ENCODE data around the gene SLC7A4.
"Not testable (repeated sequence)": the region's sequence is repeated elsewhere in the genome, so short reads cannot be mapped to it uniquely, and the experiment has no call there.

SLC7A4 gene

DNA sequence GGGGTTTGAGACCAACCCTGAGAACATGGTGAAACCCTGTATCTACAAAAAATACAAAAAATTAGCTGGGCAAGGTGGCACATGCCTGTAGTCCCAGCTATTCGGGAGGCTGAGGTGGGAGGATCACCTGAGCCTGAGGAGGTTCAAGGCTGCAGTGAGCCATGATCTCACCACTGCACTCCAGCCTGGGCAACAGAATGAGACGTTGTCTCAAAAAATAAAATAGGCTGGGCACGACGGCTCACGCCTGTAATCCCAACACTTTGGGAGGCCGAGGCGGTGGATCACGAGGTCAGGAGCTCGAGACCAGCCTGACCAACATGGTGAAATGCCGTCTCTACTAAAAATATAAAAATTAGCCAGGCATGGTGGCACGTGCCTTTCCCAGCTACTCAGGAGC lies 32.1 kb upstream of the SLC7A4 start:
- not testable (repeated sequence) for DNase-seq (ENCODE audit: low read depth in 2 of 2)

DNA sequence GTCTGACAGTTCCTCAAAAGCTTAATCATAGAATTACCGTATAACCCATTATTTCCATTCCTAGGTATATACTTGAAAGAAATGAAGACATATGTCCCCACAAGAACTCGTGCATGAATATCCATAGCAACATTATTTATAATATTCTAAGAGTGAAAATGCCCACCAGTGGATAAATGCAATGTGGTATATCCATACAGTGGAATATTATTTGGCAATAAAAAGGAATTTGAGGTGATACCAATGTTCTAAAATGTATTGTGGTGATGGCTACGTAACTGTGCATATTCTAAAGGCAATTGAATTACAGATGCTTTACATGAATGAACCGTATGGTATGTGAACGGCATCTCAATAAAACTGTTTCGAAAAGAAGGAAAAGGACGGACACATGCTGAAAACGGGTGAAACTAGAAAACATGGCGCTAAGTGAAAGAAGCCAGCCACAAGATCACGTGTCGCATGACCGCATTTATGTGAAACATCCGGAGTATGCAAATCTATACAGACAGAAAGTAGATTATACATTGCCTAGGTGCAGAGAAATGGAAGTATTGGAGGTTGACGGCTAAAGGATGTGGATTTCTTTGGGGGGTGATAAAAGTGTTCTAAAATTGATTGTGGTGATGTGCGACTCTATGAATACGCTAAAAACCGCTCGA lies 29.4 kb upstream of the SLC7A4 start:
- DNase-seq (ENCODE audit: low read depth in 2 of 2), result not testable (repeated sequence)

DNA sequence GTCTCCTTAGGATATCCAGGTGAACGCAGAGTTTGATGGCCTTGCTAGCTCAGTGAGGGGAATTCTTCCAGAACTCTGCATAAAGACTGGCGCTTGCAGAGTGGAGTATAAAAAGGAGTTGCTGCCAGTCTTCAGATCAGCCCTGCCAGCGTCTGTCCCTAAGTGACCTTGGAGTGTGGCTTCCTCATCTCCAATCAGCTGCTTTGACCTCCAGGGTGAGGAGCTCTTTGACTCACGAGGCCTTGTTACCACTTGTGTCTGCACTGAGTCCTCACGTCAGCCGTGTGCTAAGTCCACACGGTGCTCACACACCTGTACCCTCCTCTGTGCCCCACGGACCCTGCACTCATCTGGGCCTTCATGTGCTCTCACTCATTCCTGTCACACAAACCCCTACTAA lies 28.0 kb upstream of the SLC7A4 start:
- DNase-seq (ENCODE audit: low read depth in 2 of 2), result not testable (repeated sequence)

DNA sequence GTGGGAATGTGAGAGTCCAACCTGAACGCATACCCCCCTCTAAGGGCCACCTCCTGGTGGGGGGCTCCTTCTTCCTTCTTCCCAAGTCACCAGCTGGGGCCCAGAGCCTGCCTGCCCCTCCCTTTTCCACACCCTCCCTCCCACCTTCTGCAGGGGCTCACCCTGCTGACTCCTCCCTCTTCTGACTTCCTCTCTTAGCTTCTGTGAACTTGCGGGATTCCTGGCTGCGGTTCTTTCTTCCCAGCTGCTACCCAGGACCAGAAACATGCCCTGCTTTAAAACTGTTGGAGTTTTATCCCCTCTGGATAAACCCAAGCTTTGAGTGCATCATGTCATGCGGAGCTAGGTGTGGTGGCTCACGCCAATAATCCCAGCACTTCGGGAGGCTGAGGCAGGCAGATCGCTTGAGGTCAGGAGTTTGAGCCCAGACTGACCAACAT lies 23.5 kb upstream of the SLC7A4 start:
- no peak for DNase-seq (ENCODE audit: low read depth in 2 of 2)

DNA sequence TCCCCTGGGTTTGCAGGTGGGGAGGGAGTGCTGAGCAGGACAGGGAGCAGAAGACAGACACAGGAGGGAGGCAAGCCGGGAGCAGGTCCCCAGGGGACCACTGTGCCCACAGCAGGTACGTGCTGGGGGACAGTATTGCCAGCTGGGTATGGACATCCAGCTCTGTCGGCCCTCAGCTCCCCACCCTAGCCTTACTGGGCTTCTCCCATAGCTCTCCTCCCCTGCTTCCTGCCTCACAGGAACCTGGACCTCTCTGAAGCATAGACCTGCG lies 23.1 kb upstream of the SLC7A4 start:
- no peak for DNase-seq (ENCODE audit: low read depth in 2 of 2)

DNA sequence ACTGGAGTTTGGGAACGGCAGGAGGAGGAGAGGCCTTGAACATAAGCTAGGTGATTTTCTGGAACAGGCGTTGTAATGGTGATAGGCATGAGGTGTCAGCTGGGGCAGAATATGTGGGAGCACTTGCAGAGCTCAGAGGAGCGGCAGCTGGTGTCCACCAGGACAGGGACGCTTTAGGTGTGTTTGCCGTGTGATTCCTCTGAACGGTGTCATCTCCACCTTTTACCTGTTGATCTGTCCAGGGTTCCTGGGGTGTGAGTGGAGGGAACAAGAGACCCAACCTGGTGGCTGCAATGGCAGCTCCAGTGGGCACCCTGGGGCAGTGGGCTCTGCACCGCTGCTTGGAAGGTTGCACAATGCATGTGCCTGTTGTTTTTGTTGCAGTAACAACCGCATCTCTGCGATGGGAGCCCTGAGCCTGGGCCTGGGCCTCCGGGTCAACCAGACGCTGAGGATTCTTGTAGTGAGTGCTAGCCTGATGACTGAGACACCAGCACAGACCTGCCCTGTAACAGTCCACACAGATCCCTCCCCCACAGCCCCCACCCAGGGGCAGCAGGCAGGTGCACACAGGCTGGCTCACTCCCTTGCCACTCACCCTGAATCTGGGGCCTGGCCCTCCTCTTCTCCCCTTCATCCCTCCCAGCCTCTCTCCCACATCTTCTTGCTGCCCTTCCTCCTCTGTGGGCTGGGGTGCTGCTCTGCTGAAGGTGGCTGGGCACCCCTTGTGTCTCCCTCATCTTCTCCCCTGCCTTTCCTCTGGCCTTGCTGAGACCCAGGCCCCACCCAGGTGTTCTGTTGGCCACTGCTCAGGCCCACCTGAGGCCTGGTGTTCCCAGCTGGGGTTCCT lies 22.6 kb upstream of the SLC7A4 start:
- no peak for DNase-seq (ENCODE audit: low read depth in 2 of 2)

DNA sequence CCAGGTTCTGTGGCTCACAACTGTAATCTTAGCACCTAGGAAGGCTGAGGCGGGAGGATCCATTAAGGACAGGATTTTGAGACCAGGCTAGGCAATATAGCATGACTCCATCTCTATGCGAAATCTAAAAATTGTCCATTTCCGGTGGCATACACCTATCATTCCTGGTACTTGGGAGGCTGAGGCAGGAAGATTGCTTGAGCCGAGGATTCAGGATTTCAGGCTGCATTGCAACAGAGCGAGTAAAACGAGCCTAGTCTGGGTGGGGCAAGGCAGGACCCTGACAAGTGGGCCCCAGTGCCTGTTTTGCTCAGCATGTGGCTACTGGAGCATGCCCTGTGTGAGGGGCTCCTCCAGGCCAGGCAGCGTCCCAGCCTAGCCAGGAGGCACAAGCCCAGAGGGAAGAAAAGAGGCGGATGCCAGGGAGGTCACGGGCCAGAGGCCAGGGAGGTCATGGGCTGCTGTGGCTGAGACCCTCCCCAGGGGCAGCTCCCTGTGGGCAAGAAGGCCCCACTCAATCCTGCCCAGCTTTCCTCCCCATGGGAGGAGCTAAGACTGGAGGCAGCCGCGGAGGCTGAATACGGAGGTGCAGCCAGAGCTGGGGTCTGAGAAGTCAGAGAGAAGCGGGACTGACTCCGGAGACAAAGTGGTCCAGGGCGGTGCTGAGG lies 21.8 kb upstream of the SLC7A4 start:
- no peak for DNase-seq (ENCODE audit: low read depth in 2 of 2)

DNA sequence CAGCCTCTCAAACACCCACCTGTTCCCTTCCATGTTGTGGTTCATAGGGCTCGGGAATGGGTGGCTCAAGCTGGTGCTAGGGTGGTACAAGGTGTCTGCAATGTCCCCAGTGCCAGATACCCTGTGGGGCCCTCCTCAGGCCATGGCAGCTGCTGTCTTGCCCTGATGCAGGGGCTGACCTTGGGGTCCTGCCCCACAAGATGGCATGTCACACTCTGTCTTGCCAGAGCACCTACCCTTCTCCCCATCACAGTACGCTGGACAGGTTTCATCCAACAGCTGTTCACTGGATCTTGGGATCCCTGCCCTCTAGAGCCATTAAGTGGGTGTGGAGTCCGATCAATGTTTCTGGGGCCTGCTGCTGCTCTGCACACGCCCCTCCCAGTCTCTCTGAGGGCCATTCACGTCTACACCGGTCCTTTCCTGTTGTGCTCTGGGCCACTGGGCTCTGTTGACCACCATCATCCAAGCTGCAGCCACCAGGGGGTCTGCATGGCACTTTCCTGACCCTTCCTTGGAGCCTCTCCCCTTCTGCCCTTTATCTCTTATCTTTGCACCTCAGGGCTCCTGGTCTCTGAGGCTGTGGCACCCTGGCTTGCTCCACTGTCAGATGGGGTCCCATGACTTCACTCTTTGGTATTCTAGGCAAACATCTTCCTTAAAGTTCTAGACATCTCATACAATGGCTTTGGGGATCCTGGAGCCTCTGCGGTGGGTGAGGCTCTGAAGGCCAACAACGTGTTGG lies 20.5 kb upstream of the SLC7A4 start:
- DNase-seq (ENCODE audit: low read depth in 2 of 2), result no peak

DNA sequence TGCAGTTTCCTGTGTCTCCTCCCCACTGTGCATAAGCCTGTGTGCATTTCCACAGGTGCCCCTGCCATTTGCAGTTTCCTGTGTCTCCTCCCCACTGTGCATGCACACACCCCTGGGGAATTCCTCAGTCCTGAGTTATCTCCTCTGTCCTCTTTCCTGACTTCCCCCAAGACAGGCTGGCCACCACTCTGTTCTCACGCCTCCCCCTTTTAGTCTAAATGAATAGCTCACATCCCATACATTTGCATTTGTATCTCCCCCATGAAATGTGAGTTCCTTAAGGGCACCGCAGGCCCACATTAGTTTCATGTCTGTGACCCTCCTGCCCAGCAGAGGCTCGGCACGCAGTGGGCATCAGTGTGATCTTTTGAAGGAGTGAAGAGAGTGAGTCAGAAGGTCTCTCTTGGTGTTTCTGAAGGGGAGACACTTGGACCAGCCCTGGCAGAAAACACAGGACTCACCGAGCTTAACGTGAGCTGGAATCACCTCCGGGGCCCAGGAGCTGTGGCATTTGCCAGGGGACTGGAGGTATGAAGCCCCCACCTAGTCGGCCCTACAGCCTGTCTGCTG lies 19.6 kb upstream of the SLC7A4 start:
- no peak for DNase-seq (ENCODE audit: low read depth in 2 of 2)

DNA sequence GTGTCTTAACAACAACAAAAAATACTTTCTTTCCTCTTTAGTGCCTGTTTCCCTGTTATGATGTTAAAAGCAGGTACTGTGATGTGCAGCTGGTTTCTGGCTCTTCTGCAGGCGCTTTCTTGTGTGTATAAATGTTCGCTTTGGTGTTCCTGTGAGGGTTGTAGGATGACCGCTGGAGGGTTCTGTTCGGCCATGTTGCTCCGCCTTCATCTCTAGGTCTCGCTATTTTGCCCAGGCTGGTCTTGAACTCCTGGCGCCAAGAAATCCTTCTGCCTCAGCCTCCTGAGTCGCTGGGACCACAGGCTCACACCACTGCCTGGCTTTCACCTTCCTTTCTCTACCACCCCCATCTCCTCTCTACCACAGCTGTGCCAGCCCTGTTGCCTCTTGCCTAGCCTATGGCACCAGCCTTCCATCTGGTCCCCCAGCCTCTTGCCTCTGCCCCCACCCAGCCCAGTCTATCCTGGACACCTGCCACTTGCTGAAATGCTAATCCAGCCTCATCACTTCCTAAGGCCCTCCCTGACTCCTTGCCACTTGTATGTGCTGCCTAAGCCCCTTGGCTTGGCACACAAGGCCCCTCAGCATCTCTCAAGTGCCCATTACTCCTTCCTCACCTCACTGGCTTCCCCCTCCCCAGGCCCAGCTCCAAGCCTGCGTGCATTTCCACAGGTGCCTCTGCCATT lies 18.9 kb upstream of the SLC7A4 start:
- DNase-seq (ENCODE audit: low read depth in 2 of 2), result no peak

DNA sequence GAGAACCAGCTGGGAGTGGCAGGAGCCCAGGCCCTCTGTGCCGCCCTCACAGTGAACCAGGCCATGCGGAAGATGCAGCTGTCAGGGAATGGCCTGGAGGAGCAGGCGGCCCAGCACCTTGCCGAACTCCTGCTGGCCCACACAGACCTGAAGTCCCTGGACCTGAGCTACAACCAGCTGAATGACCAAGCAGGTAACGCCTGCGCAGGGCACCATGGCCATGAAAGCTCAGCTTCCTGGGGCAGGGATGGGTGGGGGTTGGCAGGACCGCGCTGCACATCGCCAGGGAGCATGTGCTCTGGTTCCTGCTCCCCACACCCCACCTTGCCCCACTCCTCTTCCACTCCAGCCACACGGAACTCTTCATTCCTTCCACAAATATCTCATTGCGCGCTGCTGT lies 16.6 kb upstream of the SLC7A4 start:
- DNase-seq (ENCODE audit: low read depth in 2 of 2), result not testable (repeated sequence)

DNA sequence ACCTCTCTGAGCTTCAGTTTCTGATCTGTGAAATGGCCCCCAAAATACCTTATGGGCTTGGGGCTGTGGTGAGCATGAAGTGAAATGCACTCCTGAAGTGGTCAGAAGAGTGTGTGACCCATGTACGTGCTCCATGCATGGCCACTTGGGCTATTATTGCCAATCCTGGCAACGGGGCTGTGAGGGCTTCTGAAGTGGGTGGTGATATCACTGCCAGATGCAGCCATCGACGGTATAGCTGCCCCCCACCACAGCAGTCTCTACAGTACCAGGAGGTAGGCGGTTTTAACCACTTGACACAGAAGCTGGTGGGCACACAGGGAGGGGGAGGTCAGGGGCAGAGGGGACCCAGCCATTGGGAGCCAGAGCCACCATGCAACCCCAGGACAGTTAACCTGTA lies 16.1 kb upstream of the SLC7A4 start:
- DNase-seq (ENCODE audit: low read depth in 2 of 2), result not testable (repeated sequence)

DNA sequence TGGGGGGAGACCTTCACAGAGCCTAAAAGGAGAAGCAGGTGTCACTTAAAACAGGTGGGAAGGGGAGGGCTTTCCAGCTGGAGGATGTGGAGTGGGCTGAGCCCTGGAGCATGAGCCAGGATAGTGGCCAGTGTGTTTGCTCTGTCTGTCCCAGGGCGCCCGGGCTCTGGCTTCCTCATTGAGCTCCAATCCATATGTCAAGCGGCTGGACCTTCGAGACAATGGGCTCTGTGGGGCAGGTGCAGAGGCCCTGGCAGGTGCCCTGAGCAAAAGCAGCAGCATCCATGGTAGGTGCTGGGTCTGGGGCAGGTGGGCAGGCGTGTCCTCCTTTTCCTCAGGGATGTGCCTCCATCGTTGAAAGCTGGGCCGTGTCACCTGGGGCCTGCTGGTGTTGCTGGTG lies 15.4 kb upstream of the SLC7A4 start:
- DNase-seq (ENCODE audit: low read depth in 2 of 2), result no peak

DNA sequence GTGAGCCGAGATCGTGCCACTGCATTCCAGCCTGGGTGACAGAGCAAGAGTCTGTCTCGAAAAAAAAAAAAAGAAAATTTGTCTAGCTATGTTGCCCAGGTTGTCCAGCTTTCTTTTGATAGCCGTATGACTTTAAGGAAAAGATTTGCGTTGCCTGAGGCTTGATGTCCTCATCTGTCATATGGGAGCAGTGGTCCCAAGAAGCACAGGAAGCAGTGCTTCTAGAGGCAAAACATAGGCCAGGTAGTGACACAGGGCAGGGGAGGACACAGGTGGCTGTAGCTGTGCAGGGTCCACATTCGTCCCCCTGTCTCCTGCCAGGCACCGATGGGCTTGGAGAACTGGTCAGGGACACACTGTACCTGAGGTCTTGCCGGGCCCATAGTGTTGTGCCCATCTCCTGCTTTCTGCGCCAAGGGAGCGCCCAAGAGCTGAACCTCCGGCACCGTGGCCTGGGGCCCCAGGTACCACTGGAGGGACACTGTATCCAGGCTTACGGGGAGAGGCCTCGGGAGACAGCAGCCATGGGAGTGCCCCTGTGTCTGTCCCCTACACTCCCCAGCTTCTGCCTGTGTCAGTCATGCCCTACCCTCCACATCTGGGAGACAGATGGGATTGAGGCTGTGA lies 14.8 kb upstream of the SLC7A4 start:
- no peak for DNase-seq (ENCODE audit: low read depth in 2 of 2)

DNA sequence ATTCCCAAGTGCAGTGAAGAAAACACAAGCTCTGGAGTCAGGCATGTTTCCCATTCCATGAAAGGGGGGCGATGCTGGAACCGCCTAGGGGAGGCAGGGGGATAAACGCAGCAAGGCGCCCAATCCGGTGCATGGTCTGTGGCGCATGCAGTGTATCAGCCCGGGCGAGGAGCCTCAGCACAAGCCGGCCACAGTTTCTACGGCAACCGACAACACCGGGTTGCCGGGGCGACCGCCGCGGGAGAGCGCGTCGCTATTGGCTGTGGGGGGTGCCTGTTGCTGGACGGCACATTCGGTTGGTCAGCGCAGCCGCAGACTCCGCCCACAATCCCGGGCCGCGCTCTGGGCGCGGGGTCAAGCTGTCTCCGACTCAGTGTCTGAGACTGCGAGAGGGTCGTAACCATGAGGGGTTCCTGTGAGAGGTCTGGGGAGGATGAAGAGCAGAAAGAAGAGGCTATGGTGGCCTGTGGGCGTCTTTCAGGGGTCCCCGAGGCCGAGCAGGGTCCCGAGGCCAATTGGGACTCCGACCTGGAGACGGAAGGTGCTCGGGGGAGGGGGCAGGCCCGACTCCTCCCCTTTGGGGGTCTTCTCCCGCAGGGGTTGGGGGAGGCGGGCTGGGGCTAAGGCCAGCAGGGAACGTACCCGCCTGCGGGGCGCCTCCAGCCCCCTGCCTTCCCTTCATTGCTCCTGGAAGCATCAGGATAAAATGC lies 13.4 kb upstream of the SLC7A4 start, which contains the start of gene LRRC74B:
Gene LRRC74B (plus strand): TSS at position 362 of the 710 bp plus-strand sequence. CDS start 41 bp downstream, at position 403.
- DNase-seq (ENCODE audit: low read depth in 2 of 2), result peak; percentile 76 to 82

DNA sequence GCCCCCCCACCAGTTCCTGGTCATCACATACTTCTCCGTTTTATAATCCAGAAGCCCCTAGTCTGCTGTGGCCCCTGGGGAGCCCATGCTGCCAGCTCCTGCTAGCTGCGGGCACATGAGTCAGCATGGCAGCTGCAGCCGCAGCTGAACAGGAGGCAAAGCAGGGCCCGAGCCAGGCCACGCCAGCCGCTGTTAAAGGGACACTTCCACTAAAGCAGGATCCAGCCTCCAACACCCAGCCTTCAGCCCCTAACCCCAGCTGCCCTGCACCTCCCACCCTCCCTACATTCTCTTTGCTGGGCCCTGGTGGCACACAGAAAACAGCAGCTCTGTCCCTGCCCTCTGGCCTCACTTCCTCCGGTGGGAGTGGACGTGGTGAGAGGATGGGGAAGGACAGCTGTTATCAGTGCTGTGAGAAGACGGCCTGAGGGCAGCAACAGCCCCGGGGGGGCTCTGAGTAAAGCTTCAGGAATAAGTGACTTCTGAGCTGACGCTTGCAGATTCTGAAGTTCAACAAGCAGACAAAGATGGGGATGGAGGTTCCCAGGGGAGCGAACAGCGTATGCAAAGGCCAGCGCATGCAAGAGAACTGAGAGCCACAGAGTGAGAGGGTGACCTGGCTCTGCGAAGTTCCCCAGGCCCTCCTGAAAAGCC lies 12.7 kb upstream of the SLC7A4 start:
- no peak for DNase-seq (ENCODE audit: low read depth in 2 of 2)

DNA sequence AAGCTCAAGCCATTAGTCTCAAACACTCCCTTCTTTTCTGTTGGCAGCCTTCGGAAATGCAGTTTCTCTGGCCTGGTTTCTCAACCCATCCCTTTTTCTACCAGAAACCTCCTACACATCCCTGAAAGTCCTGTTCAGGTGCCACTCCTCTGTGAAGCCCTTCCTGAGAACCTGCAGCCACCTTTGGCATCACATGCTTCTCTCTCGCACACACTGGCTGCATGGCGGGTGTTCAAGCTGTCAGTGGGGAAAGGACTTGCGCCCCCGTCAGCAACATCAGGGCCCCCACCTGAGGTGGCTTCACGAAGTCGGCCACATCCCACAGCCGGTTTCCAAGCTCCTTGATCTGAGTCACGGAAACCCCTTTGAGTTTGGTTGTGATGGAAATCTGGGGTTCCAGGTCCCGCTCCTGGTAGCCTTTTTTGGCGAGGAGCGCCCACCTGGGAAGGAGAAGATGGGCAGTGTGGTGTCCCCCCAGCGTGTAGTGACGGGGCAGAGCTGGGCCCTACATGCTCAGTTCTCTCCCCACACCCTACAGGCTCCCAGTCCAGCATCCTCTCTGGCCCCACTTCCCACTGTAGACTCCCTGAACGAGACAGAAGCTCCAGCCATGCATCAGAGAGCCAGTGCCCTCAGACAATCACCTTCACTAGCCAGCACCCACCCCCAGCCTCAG lies 11.6 kb upstream of the SLC7A4 start:
- no peak for DNase-seq (ENCODE audit: low read depth in 2 of 2)

DNA sequence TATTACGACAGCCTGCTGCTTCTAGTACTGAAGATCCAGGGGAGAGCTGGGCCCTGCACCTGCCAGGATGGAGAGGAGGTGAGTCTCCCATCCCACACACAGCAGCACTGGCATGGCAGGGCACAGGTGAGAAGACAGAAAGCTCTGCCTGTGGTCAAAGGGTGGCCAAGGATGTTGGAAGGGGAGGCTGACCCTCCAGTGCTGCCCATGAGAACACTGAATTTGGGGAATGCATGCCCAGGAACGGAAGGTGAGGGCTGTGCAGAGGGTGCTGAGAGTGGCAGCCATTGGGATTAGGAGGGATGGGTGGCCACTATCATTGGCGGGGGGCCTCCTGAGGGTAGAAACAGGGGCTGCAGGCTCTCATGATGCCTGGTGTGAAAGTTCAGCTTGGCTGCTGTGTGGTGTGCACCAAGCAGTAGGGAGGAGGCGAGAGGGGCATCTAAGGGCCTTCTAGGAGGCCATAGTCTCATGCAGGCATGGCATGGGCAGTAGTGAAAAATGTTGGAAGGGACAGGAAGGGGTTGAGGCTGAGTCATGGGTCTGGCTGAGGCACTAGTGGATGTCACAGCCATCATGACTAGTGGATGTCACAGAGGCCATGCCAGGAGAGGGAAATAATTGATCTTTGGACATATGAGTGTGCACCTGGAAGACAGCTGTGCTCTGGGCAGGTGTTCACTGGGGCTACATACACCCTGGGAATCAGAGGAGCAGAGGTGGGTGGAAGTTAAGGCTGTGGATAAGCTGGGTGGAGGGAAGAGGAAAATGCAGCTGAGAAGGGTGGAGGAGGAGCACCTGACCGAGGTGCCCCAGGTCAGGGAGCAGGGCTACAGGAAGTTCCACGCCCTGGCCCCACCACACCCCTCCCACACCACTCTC lies 10.9 kb upstream of the SLC7A4 start:
- no peak for DNase-seq (ENCODE audit: low read depth in 2 of 2)

Data from stimulated activated CD8-positive, alpha-beta memory T cell treated with anti-CD3 and anti-CD28 coated beads, Interleukin-15, amount 100 ng/mL, for 48 hours (primary cell).